CD4-positive, CD25-positive, alpha-beta regulatory T cell (primary cell): ENCODE results near the gene RAB3IP. TPM values are rescaled to one million over a fixed set of nuclear protein-coding genes. Genes with fewer than 3 reads are reported as not detected.

ENCODE experiments used
- ATAC-seq, 2 donors: fragments of 150-1000 bp; cut with Tn5 transposase; one replicate each; pipeline ENCODE4 v1.10.0; 2021; ENCODE audit warnings: low read depth in 2 of 2, moderate number of reproducible peaks in 2 of 2, moderate library complexity in 1 of 2
- DNase-seq, 3 donors: peaks; one replicate each; pipeline versions ENCODE4 v3.0.0 to v3.0.0-alpha.2; 2012 to 2022; ENCODE audit warnings: mixed read lengths in 1 of 3
- H3K27ac ChIP-seq: one replicate; pipeline ENCODE4 v1.7.0; 2013; ENCODE audit warnings: mild to moderate bottlenecking, low read length; ENCODE audit not compliant: insufficient read depth, poor library complexity, severe bottlenecking
- H3K27me3 ChIP-seq: one replicate; pipeline ENCODE4 v1.7.0; 2013; ENCODE audit warnings: low read length; ENCODE audit not compliant: control insufficient read depth, insufficient read depth
- H3K36me3 ChIP-seq: one replicate; pipeline ENCODE4 v1.7.0; 2013; ENCODE audit warnings: mild to moderate bottlenecking, low read length, moderate library complexity; ENCODE audit not compliant: control insufficient read depth, insufficient read depth
- H3K4me1 ChIP-seq: 2 replicates; pipeline ENCODE4 v1.7.0; 2013; ENCODE audit warnings: mild to moderate bottlenecking, low read length; ENCODE audit not compliant: insufficient read depth, control insufficient read depth, poor library complexity, severe bottlenecking
- H3K4me3 ChIP-seq: one replicate; pipeline ENCODE4 v1.7.0; 2013; ENCODE audit warnings: low read depth, mild to moderate bottlenecking, low read length, moderate library complexity
- H3K9me3 ChIP-seq, 2 experiments: 1 replicate in 1 of 2; 2 replicates in 1 of 2; pipeline ENCODE4 v1.7.0; 2013; ENCODE audit warnings: low read length in 2 of 2, mild to moderate bottlenecking in 1 of 2, moderate library complexity in 1 of 2; ENCODE audit not compliant: control insufficient read depth in 2 of 2
- H3K27ac Mint-ChIP-seq, 3 donors: one replicate each; pipeline ENCODE4 v1.8.0; 2020 to 2022; ENCODE audit warnings: mild to moderate bottlenecking in 3 of 3, mixed read lengths in 3 of 3, moderate library complexity in 2 of 3
- H3K27me3 Mint-ChIP-seq: one replicate; pipeline ENCODE4 v1.8.0; 2022; ENCODE audit warnings: mild to moderate bottlenecking, mixed read lengths
- H3K36me3 Mint-ChIP-seq: one replicate; pipeline ENCODE4 v1.8.0; 2020; ENCODE audit warnings: mixed read lengths
- H3K4me1 Mint-ChIP-seq, 4 donors: one replicate each; pipeline ENCODE4 v1.8.0; 2020 to 2022; ENCODE audit warnings: mixed read lengths in 4 of 4, mild to moderate bottlenecking in 1 of 4
- H3K4me3 Mint-ChIP-seq, 4 donors: one replicate each; pipeline ENCODE4 v1.8.0; 2020 to 2022; ENCODE audit warnings: mild to moderate bottlenecking in 4 of 4, mixed read lengths in 4 of 4, moderate library complexity in 3 of 4
- H3K9me3 Mint-ChIP-seq, 7 donors: one replicate each; pipeline ENCODE4 v1.8.0; 2020 to 2022; ENCODE audit warnings: mixed read lengths in 7 of 7, mild to moderate bottlenecking in 3 of 7, moderate library complexity in 2 of 7
- polyA plus RNA-seq, 4 donors: library from polyadenylated mRNA; unstranded; fragments of 300-500 nt; fragmentation: Illumina TruSeq; gene quantifications; one replicate each; pipeline ENCODE4 v1.2.3, GENCODE V29; 2021
- total RNA-seq: library from RNA; stranded (reverse); gene quantifications from one replicate; pipeline ENCODE4 v1.2.3, GENCODE V29; 2022

Gene RAB3IP
- total and polyA plus RNA-seq, 5 donors from 2014 or later = 23.7 to 35.1 (median 25.9) TPM

DNA sequence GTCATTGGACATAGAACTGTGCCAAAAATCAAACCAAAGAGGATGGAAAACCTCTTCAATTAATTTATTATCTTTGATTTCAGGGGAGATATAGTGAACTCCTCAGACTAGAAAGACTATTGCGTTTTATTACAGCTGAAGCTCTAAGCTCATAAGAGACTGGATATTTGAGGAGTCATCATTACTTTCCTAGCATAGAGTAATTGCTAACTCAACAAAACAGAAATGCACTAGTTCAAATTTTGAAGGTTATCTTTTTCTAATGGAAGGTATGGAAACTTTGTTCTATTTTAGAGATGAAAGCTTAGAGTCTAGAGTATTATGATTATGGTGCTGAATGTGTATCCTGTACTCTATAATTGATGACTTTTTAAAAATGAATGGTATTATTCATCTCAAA is 34.3 kb upstream of the RAB3IP start:
- Histone ChIP-seq H3K9me3 (no peaks in the 10 kb centered on the region), H3K27me3 (peaks cover 9% of the 10 kb centered on the region), H3K27ac (no peak overlapping the region), H3K4me3 (no peak overlapping the region), H3K4me1 (no peaks in the 10 kb centered on the region), H3K36me3 (no peaks in the 10 kb centered on the region)
- no peaks in the 10 kb centered on the region for H3K4me1 Mint-ChIP-seq
- H3K9me3 Mint-ChIP-seq = peaks cover 0 to 2% (median 0%) of the 10 kb centered on the region in 7 donors
- ATAC-seq (no peak), DNase-seq (no peak)
- no peak overlapping the region for H3K4me3 Mint-ChIP-seq
- peaks cover 16% of the 10 kb centered on the region for H3K27me3 Mint-ChIP-seq
- H3K27ac Mint-ChIP-seq = no peak overlapping the region
- H3K36me3 Mint-ChIP-seq = no peaks in the 10 kb centered on the region

DNA sequence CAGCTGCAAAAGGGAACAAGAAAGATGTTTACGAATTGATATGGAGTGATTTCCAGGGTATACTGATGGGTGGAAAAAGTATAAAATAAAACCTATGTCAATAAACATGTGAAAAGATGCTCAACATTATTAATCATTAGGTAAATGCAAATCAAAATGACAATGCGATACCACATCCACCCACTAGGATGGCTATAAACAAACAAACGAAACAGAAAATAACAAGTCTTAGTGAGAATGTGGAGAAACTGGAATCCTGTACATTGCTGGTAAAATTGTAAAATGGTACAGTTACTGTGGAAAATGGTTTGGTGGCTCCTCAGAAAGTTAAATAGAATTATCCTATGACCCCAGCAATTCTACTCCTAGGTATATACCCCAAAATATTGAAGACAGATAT is 30.0 kb upstream of the RAB3IP start:
- Histone ChIP-seq H3K9me3 (no peaks in the 10 kb centered on the region), H3K4me1 (no peaks in the 10 kb centered on the region), H3K36me3 (no peaks in the 10 kb centered on the region), H3K27ac (no peak overlapping the region), H3K4me3 (no peak overlapping the region), H3K27me3 (peaks cover 9% of the 10 kb centered on the region)
- Mint-ChIP-seq H3K9me3 (peaks cover 0 to 2% (median 0%) of the 10 kb centered on the region in 7 donors), H3K27ac (no peak overlapping the region), H3K36me3 (no peaks in the 10 kb centered on the region), H3K27me3 (peaks cover 16% of the 10 kb centered on the region), H3K4me1 (no peaks in the 10 kb centered on the region), H3K4me3 (no peak overlapping the region)
- ATAC-seq = no peak
- DNase-seq = no peak

DNA sequence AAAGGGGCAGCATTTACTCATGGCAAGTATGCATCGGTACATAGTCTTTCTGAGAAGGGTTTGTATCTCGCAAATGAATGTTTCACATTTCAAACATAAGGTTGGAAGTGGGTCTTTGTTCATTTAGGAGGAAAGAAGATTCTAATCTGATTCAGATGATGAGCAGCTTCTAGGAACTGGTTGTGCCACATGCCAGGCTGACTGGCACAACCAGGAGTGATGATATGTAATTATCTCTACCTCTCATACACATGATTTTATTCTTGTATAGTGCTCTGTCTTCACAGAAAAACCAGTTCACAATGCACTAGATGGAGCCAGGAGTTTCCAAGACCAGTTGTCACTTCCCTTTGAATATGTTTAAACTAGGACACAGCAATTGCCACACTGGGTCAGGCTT is 25.8 kb upstream of the RAB3IP start:
- no peaks in the 10 kb centered on the region for H3K9me3 ChIP-seq
- H3K4me3 Mint-ChIP-seq = no peak overlapping the region
- H3K9me3 Mint-ChIP-seq = peaks cover 0 to 2% (median 0%) of the 10 kb centered on the region in 7 donors
- no peak for ATAC-seq
- H3K4me1 ChIP-seq = no peaks in the 10 kb centered on the region
- H3K27me3 Mint-ChIP-seq = peaks cover 12% of the 10 kb centered on the region
- H3K36me3 ChIP-seq = no peaks in the 10 kb centered on the region
- no peak overlapping the region for H3K27ac ChIP-seq
- no peak for DNase-seq
- H3K27me3 ChIP-seq = peaks cover 9% of the 10 kb centered on the region
- H3K4me1 Mint-ChIP-seq = no peaks in the 10 kb centered on the region
- no peaks in the 10 kb centered on the region for H3K36me3 Mint-ChIP-seq
- no peak overlapping the region for H3K27ac Mint-ChIP-seq
- no peak overlapping the region for H3K4me3 ChIP-seq

DNA sequence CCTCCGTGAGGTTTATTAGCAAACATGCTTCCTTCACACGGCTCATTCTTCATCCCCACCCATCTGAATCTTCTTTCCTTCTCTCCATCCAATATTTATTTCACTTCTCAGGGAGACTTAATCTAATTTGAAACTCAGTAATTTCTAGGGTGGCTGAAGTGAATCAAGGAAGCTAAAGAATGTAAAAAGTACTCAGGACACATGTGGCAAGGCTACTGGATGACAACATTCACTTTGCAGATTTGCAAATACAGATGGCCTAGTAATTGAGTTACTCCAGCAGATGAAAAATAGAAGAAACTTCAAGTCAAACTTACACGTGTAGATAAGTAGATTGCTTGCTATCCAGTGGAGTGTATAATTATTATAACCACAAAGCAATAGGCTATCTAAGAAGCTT is 24.1 kb upstream of the RAB3IP start:
- Histone ChIP-seq H3K9me3 (no peaks in the 10 kb centered on the region), H3K27ac (no peak overlapping the region), H3K36me3 (no peaks in the 10 kb centered on the region), H3K27me3 (peaks cover 9% of the 10 kb centered on the region), H3K4me3 (no peak overlapping the region), H3K4me1 (no peaks in the 10 kb centered on the region)
- Mint-ChIP-seq H3K27me3 (peaks cover 13% of the 10 kb centered on the region), H3K4me3 (no peak overlapping the region), H3K4me1 (no peaks in the 10 kb centered on the region), H3K36me3 (no peaks in the 10 kb centered on the region), H3K9me3 (no peaks in the 10 kb centered on the region), H3K27ac (no peak overlapping the region)
- DNase-seq (no peak), ATAC-seq (no peak)

DNA sequence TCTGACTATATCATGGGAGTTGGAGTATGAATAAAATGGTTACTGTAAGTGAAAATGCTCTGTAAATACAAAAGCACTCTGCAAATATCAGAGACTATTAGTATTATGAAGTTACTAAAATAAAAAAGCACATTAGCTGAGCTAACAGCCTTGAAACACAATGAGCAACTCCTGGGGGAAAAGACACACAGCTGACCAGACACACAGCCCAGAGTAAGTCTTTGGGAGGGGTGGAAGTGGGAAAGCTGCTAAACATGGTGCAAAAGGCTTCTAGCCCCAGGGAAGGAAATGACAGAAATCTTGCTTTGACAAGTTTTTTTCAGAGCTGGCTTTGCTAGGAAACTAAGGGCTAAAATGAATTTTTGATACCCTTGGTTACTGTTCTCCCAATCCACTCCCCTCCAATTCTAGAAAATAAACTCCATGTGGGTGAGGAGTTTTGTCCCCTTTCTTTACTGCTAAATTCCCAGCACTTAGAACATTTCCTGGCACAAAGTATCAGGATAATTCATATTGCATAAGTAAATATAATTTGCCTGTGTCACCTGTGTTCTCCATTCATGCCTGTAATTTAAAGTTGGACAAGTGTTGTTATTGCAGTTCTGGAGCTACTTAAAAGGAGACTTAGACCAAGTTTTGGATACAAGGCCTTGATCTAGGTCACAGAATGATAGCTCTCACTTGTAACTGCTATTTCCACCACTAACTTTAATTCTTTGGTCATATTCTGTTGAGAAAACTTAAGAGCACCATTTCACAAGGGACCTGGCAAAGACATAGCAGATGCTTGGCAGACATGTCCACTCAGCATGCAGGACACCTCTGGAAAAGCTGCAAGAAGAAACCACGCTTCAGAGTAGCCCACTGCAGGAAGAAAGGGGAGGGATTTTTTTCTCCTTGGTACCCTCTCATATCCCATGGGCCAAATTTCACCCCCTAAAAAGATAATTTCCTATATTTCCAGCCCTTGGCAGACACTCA is 19.0 kb upstream of the RAB3IP start:
- no peaks in the 10 kb centered on the region for H3K9me3 Mint-ChIP-seq
- peaks cover 41% of the 10 kb centered on the region for H3K27me3 Mint-ChIP-seq
- H3K4me1 ChIP-seq = no peaks in the 10 kb centered on the region
- H3K27ac ChIP-seq = no peak overlapping the region
- H3K36me3 Mint-ChIP-seq = no peaks in the 10 kb centered on the region
- no peak overlapping the region for H3K4me3 ChIP-seq
- no peaks in the 10 kb centered on the region for H3K9me3 ChIP-seq
- no peak overlapping the region for H3K4me3 Mint-ChIP-seq
- H3K27me3 ChIP-seq = peaks cover 17% of the 10 kb centered on the region
- no peak for ATAC-seq
- H3K4me1 Mint-ChIP-seq = no peaks in the 10 kb centered on the region
- no peak for DNase-seq
- H3K27ac Mint-ChIP-seq = no peak overlapping the region
- H3K36me3 ChIP-seq = no peaks in the 10 kb centered on the region

DNA sequence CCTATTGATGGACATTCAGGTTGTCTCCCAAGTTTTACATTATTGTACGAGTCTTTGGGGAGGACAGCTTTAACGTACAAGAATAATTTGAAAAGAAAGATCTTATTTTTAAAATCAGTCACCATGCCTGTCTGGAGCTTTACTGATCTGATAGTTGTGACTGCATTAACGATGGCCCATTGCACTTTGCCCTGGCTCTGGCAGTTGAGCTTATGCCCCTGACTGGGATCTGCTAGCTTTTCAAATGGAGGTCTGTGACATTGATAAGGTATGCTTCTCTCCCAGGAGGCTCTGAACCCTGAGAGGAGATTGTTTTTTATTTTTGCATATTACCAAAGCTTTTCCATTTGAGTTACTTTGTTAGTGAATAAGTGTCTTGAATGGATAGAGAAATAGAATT is 17.9 kb upstream of the RAB3IP start:
- Histone ChIP-seq H3K36me3 (no peaks in the 10 kb centered on the region), H3K4me3 (no peak overlapping the region), H3K9me3 (no peaks in the 10 kb centered on the region), H3K4me1 (no peaks in the 10 kb centered on the region), H3K27me3 (peaks cover 18% of the 10 kb centered on the region), H3K27ac (no peak overlapping the region)
- Mint-ChIP-seq H3K36me3 (no peaks in the 10 kb centered on the region), H3K9me3 (peaks cover 0 to 3% (median 0%) of the 10 kb centered on the region in 7 donors), H3K4me1 (no peaks in the 10 kb centered on the region), H3K27ac (no peak overlapping the region), H3K27me3 (peaks cover 49% of the 10 kb centered on the region), H3K4me3 (no peak overlapping the region)
- DNase-seq (no peak), ATAC-seq (no peak)

DNA sequence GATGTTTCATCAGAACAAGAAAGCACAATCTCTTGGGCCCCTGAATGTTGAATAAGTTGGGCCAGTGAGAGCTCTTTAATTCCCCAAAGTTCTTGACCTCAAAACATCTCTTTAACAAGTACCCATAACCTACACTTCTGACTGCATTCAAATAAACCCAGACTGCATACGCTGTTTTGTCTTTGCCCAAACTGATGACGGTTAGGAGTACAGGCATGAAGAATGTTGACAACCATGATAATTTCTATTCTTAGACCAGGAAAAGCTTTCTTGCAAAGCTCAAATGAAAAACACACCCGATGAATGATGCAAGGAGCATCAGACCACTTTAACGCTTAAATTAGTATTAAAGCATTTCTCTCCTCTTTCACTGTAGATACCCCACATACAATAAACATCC is 11.7 kb upstream of the RAB3IP start:
- no peaks in the 10 kb centered on the region for H3K36me3 ChIP-seq
- no peak for ATAC-seq
- no peak overlapping the region for H3K27ac ChIP-seq
- H3K9me3 ChIP-seq = no peaks in the 10 kb centered on the region
- H3K27me3 Mint-ChIP-seq = peaks cover 62% of the 10 kb centered on the region
- no peak overlapping the region for H3K27ac Mint-ChIP-seq
- peaks cover 0 to 3% (median 0%) of the 10 kb centered on the region in 7 donors for H3K9me3 Mint-ChIP-seq
- H3K4me1 Mint-ChIP-seq = no peaks in the 10 kb centered on the region
- peaks cover 10% of the 10 kb centered on the region for H3K27me3 ChIP-seq
- no peaks in the 10 kb centered on the region for H3K4me1 ChIP-seq
- H3K4me3 ChIP-seq = no peak overlapping the region
- no peaks in the 10 kb centered on the region for H3K36me3 Mint-ChIP-seq
- H3K4me3 Mint-ChIP-seq = no peak overlapping the region
- no peak for DNase-seq

DNA sequence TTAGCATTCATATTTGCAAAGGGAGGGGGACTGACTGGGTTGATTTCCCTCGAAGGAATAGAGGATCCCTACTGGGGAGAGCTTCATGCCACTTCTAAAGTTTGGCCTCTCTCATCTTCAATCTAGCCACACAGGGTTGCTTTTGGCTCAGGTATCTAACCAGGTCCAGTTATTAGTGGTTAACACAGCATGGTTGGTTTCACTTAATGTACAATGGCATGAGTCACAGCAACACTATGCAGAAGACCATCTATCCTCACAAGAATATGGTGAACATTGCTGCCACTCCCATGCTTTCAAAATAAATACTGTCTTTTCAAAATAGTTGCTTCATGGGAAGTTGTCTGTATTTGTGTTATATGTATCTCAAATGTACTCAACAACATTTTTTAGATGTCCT is 6.6 kb upstream of the RAB3IP start:
- Histone ChIP-seq H3K27me3 (peaks cover 17% of the 10 kb centered on the region), H3K27ac (no peak overlapping the region), H3K36me3 (no peaks in the 10 kb centered on the region), H3K9me3 (no peaks in the 10 kb centered on the region), H3K4me3 (no peak overlapping the region), H3K4me1 (no peaks in the 10 kb centered on the region)
- H3K4me3 Mint-ChIP-seq = no peak overlapping the region
- ATAC-seq = no peak
- peaks cover 46% of the 10 kb centered on the region for H3K27me3 Mint-ChIP-seq
- H3K27ac Mint-ChIP-seq = no peak overlapping the region
- no peak for DNase-seq
- H3K36me3 Mint-ChIP-seq = no peaks in the 10 kb centered on the region
- no peaks in the 10 kb centered on the region for H3K4me1 Mint-ChIP-seq
- no peaks in the 10 kb centered on the region for H3K9me3 Mint-ChIP-seq
